Astrocyte of the cerebellum (primary cell): ENCODE data around the gene CEP131.
"Not testable (repeated sequence)": the region's sequence is repeated elsewhere in the genome, so short reads cannot be mapped to it uniquely, and the experiment has no call there.

Experiments
- DNase-seq: peaks from one replicate; pipeline ENCODE4 v3.0.0-alpha.2; 2011; ENCODE audit warnings: low read depth
- H3K4me3 ChIP-seq: 2 replicates; pipeline ENCODE4 v1.5.1; 2011; ENCODE audit warnings: mild to moderate bottlenecking, low read depth, low read length, moderate library complexity
- CTCF ChIP-seq: IDR thresholded peaks from 2 replicates; pipeline ENCODE4 v1.5.1; 2012; ENCODE audit warnings: low read length, low read depth, moderate library complexity, mild to moderate bottlenecking; ENCODE audit errors: missing control alignments
- in situ Hi-C: cut with HindIII; loops from 2 replicates; pipeline ENCODE4 v1.10.0; 2017; ENCODE audit warnings: low sequenced_read_pairs

The CEP131 gene

GRCh38 chr17:81148986-81149533, 73.7 kb downstream of the CEP131 start:
- no peak for DNase-seq
- H3K4me3 ChIP-seq: no peak overlapping the region
- in situ Hi-C loops: no loop called here
- TF ChIP-seq CTCF: no peak

GRCh38 chr17:81148571-81148970, 74.2 kb downstream of the CEP131 start:
- TF ChIP-seq CTCF: no peak
- H3K4me3 ChIP-seq: no peak overlapping the region
- no peak for DNase-seq
- in situ Hi-C loops: no loop called here

GRCh38 chr17:81147701-81148100, 75.1 kb downstream of the CEP131 start:
- in situ Hi-C loops: no loop called here
- DNase-seq: no peak
- no peak for TF ChIP-seq CTCF
- H3K4me3 ChIP-seq: no peak overlapping the region

GRCh38 chr17:81146208-81146607, 76.6 kb downstream of the CEP131 start:
- H3K4me3 ChIP-seq, in situ Hi-C loops, DNase-seq: not testable (repeated sequence)

GRCh38 chr17:81144423-81144781, 78.4 kb downstream of the CEP131 start:
- DNase-seq: no peak
- TF ChIP-seq CTCF: no peak
- in situ Hi-C loops: loop anchor here (5.0 kb wide), 1 partner anchor 43 kb away; no protein-coding TSS in a partner anchor
- no peak overlapping the region for H3K4me3 ChIP-seq

- H3K4me3 ChIP-seq: no peak overlapping the region
- in situ Hi-C loops: loop anchor here (5.0 kb wide), 1 partner anchor 43 kb away; no protein-coding TSS in a partner anchor
- TF ChIP-seq CTCF: no peak
- no peak for DNase-seq
Observed at GRCh38 chr17:81143717-81144422, 78.9 kb downstream of the CEP131 start.

GRCh38 chr17:81143200-81143527, 79.6 kb downstream of the CEP131 start:
- in situ Hi-C loops: loop anchor here (5.0 kb wide), 1 partner anchor 44 kb away; no protein-coding TSS in a partner anchor
- TF ChIP-seq CTCF: no peak
- no peak for DNase-seq
- no peak overlapping the region for H3K4me3 ChIP-seq
